Activated gamma-delta T cell treated with Interleukin-2 at 50 U/mL for 16 hours (primary cell): ENCODE measurements around the gene EPHA7.

Experiments used
- DNase-seq: peaks from one replicate; pipeline ENCODE4 v3.0.0-alpha.2; 2020

Gene EPHA7

DNA sequence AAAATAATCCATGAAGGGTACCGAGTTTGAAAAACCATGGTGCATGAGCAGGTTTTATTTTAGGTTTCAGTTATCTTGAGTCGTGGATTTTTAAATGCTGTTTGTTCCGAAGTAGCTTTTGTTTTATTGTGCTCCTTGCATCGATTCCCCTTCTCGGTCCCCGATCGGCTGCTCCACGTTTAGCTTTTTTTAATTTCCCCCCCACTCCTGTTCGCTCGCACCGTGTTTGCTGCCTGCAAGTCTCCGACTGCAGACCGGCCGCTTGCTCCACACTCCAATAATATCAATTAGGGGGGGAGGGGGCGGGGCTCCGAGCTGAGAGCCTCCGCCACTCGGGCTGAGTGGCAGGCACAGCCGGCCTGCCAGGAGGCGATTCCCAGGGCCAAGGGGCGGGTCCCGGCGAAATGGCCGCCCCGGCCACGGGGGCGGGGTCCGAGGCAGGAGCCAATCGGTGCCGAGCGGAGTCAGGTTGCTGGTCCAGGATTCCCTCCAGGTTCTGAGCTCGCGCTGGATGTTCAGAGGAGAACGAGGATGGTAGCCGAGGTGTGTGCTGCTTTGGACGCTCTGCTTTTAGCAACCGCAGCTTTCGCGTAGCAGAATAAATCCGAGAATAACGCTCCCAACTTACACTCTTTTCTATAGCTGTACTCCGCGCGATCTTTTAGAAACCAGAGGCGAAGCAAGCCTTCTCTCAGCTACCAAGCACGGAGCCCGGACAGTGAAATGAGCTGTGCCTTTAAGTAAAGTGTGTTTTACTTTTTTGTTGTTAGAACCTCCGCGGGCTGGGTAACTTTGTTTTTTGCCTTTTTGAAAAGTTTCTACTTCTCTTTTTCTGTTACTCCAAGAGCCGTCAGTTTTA, at the start of gene EPHA7:
TSS of gene EPHA7 (minus strand) at position 256 of the 859 bp plus-strand sequence. CDS start at position 38, 218 bp downstream.
- no peak for DNase-seq

GRCh38 chr6:93468291-93468690, 48.9 kb upstream of the EPHA7 start:
- no peak for DNase-seq

GRCh38 chr6:93454533-93454932, 35.2 kb upstream of the EPHA7 start:
- DNase-seq, result no peak

GRCh38 chr6:93453956-93454355, 34.6 kb upstream of the EPHA7 start:
- DNase-seq, result no peak

DNA sequence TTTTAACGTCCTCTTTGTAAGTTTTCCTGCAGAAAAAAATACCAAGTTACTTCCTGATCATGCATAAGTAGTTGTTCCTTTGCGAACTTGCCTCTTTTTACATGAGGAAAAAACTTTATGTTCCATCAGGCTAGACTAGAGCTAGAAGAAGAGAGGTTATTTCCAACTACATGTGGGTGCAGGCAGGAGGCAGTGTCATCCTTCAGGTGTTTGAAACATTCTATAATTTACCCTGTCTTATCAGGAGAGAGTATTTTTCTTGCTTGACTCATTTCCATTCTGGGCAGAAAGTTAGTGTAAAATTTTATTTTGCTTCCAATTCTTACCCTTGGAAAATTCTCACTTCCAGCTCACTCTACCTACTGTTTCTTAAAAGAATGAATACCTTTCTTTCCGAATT, 28.5 kb upstream of the EPHA7 start:
- no peak for DNase-seq

DNA sequence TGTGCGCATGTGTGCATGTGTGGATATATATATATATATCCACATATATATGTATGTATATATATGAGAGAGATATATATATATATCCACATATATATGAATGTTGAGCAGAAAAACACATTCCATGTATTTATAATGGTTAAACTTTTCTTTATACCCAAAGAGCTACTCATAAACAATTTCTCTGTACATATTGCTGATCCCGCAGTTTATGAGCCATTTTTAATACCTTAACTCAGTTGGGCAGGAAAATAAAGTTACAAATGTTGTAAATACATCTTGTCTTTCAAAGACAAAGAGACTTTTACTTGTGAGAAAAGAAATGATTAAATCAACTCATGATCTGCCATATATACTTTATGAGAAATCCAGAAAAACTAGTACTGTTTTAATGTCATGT, 18.1 kb upstream of the EPHA7 start:
- DNase-seq, result no peak

DNA sequence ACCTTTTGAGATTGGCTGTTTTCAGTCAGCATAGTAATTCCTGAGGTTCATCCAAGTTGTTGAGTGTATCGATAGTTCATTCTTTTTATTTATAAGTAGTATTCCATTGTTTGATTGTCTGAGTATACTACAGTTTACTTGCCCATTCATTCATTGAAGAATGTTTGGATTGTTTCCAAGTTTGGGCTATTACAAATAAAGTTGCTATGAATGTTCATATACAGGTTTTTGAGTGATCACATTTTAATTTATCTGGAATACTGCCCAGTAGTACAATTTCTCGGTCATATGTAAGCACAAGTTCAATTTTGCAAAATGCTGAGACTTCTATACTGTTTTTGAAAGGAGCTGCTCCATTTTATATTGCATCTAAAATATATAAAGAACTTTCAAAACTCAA, 14.2 kb upstream of the EPHA7 start:
- DNase-seq, result no peak

- no peak for DNase-seq
Measured at GRCh38 chr6:93424303-93425064, 5.1 kb upstream of the EPHA7 start.

- DNase-seq, result no peak
Measured at GRCh38 chr6:93423542-93423941, 4.2 kb upstream of the EPHA7 start.

DNA sequence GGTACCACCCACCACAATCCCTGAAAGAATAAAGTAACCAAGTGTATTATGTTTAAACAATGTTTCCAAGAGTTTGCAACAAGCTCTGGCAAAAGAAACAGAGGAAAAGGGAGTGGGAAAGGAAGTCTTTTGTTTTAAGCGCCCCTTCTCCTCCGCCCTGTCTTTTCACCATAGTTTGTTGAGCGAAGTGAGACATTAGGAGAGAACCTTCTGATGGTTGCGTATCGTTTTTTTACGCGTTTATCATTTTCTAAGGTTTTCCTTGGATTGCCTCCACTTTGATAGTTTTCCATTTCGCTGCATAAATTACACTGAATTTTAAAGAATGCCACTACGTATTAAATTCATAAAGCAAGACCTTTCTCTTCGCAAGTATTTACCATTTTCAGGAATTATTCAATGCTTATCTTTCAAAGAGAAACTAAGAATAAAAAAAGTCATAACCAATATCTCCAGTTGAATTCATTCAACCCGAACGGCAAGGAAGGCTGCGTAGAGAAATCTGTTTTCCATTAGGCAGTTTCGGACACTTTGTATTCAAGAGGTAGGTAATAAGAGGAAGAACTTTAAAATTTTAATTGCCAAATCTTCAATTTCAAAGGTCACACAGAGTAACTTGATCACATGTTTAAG, 920 bp upstream of the EPHA7 start:
- no peak for DNase-seq

DNA sequence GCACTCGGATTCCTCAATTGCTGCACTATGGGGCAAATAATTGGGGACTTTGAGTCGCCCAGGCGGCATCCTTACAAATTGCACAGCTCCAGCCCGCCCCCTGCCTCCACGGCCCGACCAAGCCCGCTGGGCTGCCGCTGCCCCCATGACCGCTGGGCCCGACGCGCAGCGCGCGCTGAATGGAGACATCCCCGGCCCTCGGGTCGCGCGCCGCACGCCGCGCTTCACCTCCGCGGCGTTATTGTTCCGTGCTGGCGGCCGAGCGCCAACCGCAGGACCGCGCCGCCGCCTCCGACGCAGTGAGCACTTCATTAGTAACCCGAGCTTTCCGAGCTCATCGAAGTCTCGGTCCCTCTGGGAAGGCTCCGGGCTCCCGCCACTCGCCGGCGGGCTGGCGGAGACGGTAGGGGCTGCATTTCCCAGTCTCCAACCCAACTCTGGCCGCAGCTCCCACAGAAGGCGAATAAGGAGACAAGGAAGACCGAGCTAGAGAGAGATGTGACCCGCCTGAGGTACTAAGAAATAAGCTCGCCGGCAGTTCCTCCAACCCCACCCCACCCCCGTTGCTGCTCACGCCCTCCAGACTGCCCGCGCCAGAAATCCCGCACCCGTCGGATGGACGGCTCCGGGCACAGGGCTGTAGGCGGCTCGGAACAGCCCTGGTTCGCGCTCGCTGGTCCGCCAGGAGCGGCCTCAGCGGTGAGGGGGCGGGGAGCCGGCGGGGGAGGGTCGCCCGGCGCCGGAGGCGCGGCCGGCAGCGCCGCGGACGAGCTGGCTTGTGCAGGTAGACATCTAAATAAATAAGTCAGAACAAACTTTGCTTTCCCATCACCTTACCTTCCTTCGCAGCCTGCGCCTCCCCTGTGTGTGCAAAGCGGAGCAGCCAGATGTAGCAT, 703 bp downstream of the EPHA7 start:
- DNase-seq, result no peak

- DNase-seq, result no peak
Measured at GRCh38 chr6:93418033-93418407, 1.3 kb downstream of the EPHA7 start.

DNA sequence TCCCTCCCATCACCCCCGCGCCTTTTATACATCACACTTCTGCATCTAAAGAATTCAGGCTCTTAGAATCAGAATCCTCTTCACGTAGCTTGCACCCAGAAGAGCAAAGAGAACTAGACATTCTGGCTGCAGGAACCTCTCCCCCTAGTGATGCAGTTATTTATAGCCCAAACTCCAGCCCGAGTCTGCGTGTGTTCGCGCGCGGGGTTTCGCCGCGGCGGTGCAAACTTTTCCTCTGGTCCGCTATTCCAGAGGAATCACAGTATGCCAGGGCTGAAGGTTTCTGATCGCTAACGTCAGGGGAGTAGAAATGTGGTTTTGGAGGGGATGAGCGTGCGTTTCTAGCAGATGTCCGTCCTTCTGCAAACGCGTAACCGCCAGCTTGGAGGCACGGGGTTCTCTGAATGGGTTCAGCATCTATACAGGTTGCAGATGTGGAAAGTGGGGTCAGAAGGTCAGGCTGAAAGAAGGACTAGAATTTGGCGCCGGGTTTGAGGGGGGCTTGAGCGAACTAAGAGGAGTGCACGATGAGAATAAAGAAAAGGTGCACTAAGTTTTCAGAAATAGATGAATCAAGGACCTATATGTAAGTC, 1.8 kb downstream of the EPHA7 start:
- no peak for DNase-seq

GRCh38 chr6:93416571-93417420, 2.6 kb downstream of the EPHA7 start:
- no peak for DNase-seq

- no peak for DNase-seq
Measured at GRCh38 chr6:93413190-93413589, 6.2 kb downstream of the EPHA7 start.

- no peak for DNase-seq
Measured at GRCh38 chr6:93412452-93412851, 6.9 kb downstream of the EPHA7 start.

- no peak for DNase-seq
Measured at GRCh38 chr6:93407186-93407585, 12.2 kb downstream of the EPHA7 start.

GRCh38 chr6:93403390-93403789, 16.0 kb downstream of the EPHA7 start:
- DNase-seq, result no peak

- no peak for DNase-seq
Measured at GRCh38 chr6:93398723-93399122, 20.6 kb downstream of the EPHA7 start.

- no peak for DNase-seq
Measured at GRCh38 chr6:93394471-93394870, 24.9 kb downstream of the EPHA7 start.

DNA sequence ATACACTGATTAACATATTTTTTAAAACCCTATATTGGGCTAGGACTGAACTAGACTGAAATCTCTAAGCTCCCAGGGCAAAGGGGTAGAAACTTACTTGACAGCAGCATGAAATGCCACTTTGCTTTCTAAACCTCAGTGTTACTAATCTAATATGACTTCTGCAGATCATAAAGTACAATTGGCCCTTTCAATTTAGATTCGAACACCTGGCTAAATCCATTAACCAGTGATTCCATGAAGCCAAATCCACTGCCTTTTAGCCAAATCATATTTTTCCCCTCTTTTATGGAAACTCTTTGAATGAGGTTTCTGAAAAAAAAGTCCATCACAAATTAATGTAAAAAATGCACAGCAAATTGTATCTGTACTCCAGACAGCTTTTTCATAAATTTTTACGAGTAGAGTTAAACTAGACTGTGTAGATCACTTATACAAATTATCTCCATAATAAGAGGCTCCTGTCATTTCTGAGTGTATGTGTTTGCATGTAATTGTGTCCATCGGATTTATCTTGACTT, 25.7 kb downstream of the EPHA7 start:
- DNase-seq, result no peak
